Ectodermal cell (in vitro differentiated cells): ENCODE results near the gene EMC8. TPM values are rescaled to one million over a fixed set of nuclear protein-coding genes. Genes with fewer than 3 reads are reported as not detected.

ENCODE experiments used
- H3K27ac ChIP-seq: 2 replicates; pipeline ENCODE4 v1.7.0; 2013; ENCODE audit warnings: mild to moderate bottlenecking, low read depth, low read length; ENCODE audit not compliant: insufficient read depth, poor library complexity, severe bottlenecking
- H3K27me3 ChIP-seq: 2 replicates; pipeline ENCODE4 v1.7.0; 2013; ENCODE audit warnings: mild to moderate bottlenecking, low read length; ENCODE audit not compliant: insufficient read depth, control insufficient read depth, poor library complexity, severe bottlenecking
- H3K36me3 ChIP-seq: one replicate; pipeline ENCODE4 v1.7.0; 2013; ENCODE audit warnings: low read length; ENCODE audit not compliant: control insufficient read depth, insufficient read depth
- H3K4me1 ChIP-seq: one replicate; pipeline ENCODE4 v1.7.0; 2013; ENCODE audit warnings: low read length; ENCODE audit not compliant: control insufficient read depth, insufficient read depth
- H3K4me3 ChIP-seq: 2 replicates; pipeline ENCODE4 v1.7.0; 2013; ENCODE audit warnings: low read depth, low read length, control low read depth; ENCODE audit not compliant: insufficient read depth
- H3K9me3 ChIP-seq: 2 replicates; pipeline ENCODE4 v1.7.0; 2013; ENCODE audit warnings: mild to moderate bottlenecking, low read length, moderate library complexity; ENCODE audit not compliant: control insufficient read depth
- WGBS, 2 experiments: methylation state at CpG; one replicate each; pipeline ENCODE4 v1.1.7; 2013; ENCODE audit warnings: missing lambda C conversion rate in 2 of 2; 5-methylcytosine and 5-hydroxymethylcytosine counted together
- polyA plus RNA-seq, 4 experiments: library from polyadenylated mRNA; stranded (reverse); fragments of 50-300 nt; gene quantifications; one replicate each; pipeline ENCODE4 v1.2.3, GENCODE V29; 2013

Gene EMC8
- 36.0 TPM for polyA plus RNA-seq (2013, experiment 1 of 4)
- 37.4 TPM for polyA plus RNA-seq (2013, experiment 2 of 4)
- 32.2 TPM for polyA plus RNA-seq (2013, experiment 3 of 4)
- polyA plus RNA-seq (2013, experiment 4 of 4) = 37.0 TPM

DNA sequence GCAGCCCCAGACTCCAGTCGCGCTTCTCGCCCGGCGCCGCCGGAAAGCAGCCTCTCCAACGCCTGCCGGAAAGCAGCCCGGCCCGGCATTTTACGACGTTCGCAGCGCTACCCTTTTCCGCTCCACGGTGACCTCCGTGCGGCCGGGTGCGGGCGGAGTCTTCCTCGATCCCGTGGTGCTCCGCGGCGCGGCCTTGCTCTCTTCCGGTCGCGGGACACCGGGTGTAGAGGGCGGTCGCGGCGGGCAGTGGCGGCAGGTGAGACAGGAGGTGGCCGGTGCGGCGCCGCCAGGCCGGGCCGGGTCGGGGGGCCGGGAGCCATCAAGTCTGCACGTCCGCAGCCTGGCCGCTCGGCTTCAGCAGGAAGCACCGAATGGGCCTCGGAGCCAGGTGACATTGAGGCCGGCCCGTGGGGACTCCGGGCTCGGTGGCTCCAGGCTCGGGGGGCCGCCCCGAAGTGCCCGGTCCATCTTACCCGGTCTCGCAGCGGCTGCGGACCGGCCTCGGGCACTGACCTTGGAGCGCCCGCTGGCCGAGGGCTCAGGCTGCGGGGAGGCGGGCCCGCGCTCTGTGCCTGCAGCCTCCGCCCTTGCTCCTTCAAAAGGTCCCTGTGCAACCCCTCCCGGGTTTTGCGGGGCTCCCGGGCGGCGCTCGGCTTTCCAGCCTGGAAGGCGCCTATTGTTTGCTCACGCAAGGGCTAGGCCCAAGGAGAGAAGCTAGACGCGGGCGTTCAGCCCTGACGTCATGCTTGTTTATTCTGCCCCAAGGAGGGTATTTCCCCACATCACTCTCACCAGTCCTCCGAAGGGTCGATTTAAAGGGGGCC is at the start of gene EMC8, which contains the start of gene COX4I1:
EMC8 (minus strand) TSS at position 48 of the 824 bp plus-strand sequence. CDS start 249 bp downstream, outside the sequence.
COX4I1 (plus strand) TSS at position 199 of the 824 bp plus-strand sequence. CDS start 1,511 bp downstream, outside the sequence.
- Histone ChIP-seq H3K4me1 (peaks cover 10% of the 10 kb centered on the region), H3K27ac (peak within 1 kb of the TSS; percentile 30), H3K9me3 (no peaks in the 10 kb centered on the region), H3K36me3 (peaks cover 35% of the 10 kb centered on the region), H3K27me3 (no peaks in the 10 kb centered on the region), H3K4me3 (peak within 1 kb of the TSS; percentile 100)
- 0% methylated on average over 86 to 87 of the region's 87 CpGs for WGBS, 2 experiments

DNA sequence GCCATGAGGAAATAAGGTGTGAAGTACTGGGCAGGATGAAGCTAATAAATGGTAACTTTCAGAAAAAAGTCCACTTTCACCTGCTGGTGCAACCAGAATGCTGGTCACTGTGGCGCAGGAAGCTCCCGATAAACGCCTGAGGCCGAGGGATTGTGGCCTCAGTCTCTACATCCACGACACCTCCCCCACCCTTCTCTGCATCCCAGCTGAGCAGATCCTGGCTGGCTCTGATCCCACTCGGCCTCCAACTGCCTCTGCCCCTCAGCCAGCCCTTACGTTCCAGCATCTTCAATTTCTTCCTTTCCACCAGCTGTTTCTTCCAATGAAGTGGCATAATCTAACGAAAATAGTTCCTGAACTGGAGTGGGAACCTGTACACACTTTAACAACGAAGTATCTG is 49.6 kb upstream of the EMC8 start:
- Histone ChIP-seq H3K36me3 (no peaks in the 10 kb centered on the region), H3K9me3 (no peaks in the 10 kb centered on the region), H3K4me3 (no peak overlapping the region), H3K27ac (no peak overlapping the region), H3K27me3 (no peaks in the 10 kb centered on the region), H3K4me1 (no peaks in the 10 kb centered on the region)
- WGBS, 2 experiments = 55 to 57% methylated on average over 9 of the region's 9 CpGs

DNA sequence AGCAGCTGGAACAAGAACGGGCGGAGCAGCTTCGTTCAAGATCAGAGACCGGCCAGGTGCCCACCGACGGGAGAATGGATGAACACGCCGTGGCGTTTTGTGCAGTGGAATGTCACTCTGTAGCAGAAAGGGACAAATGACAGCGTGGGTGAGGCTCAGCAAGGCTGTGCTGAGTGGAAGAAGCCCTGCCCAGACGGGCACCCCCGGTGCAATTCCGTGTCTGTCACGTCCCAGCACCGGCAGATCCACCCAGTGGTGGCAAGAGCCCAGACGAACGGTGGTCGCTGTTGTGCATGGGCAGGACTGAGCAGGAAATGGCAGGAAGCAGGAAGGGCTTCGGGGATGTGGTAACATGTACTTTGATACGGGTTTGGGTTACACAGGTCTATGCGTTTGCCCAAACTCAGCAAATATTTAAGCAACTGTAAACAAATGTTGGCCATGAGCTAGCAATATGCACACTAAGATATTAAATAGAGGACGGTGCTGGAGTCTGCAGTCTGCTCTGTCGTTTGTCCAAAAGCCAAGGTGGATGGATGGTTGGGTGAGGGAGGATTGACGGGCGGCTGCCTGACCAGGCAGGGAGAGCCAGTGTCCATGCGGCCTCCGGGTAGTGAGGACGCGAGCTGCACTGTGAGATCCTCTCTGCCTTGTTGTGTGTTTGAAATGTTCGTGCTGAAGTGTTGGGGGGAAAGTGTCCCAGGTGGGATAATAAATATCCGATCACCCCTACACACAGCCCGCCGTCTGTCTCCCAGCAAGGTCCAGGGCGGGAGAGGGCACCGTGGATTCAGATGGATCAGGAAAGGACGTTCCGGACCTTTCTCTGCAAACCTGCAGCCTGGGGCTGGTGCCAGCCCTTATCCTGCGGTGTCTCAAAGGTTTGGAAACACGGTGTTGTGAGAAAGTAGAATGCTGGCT is 48.6 kb upstream of the EMC8 start:
- 89 to 90% methylated on average over 39 of the region's 39 CpGs for WGBS, 2 experiments
- H3K4me1 ChIP-seq = no peaks in the 10 kb centered on the region
- H3K27me3 ChIP-seq = no peaks in the 10 kb centered on the region
- no peaks in the 10 kb centered on the region for H3K36me3 ChIP-seq
- H3K27ac ChIP-seq = no peak overlapping the region
- no peaks in the 10 kb centered on the region for H3K9me3 ChIP-seq
- H3K4me3 ChIP-seq = no peak overlapping the region

DNA sequence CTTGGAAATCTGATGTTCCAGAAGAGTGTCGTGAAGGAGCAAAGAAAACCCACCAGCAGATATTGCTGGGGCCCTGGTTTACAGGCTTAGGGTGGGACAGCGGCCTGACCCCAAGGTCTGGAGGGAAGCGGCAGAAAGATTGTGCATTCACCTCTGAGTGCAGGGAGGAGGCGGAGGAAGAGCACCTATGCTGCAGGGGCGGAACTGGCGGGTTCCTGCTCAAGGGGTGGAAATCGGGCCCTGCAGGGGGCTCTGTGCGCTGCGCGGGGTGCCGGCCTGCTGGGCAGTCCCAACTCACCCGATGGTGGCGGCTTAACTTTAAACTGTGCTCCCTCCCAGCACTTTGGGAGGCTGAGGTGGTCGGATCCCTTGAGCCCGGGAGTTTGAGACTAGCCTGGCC is 47.7 kb upstream of the EMC8 start:
- H3K27ac ChIP-seq = no peak overlapping the region
- no peaks in the 10 kb centered on the region for H3K9me3 ChIP-seq
- no peaks in the 10 kb centered on the region for H3K27me3 ChIP-seq
- WGBS, 2 experiments = 80 to 81% methylated on average over 15 of the region's 15 CpGs
- H3K4me3 ChIP-seq = no peak overlapping the region
- H3K4me1 ChIP-seq = no peaks in the 10 kb centered on the region
- H3K36me3 ChIP-seq = no peaks in the 10 kb centered on the region

- WGBS, 2 experiments = 95% methylated on average over 9 of the region's 9 CpGs
- no peaks in the 10 kb centered on the region for H3K27me3 ChIP-seq
- H3K4me1 ChIP-seq = no peaks in the 10 kb centered on the region
- H3K27ac ChIP-seq = no peak overlapping the region
- no peaks in the 10 kb centered on the region for H3K36me3 ChIP-seq
- no peaks in the 10 kb centered on the region for H3K9me3 ChIP-seq
- no peak overlapping the region for H3K4me3 ChIP-seq
Observed at GRCh38 chr16:85846461-85846860, 47.1 kb upstream of the EMC8 start.

GRCh38 chr16:85845266-85845665 is 45.9 kb upstream of the EMC8 start:
- H3K27me3 ChIP-seq = no peaks in the 10 kb centered on the region
- H3K27ac ChIP-seq = no peak overlapping the region
- H3K4me3 ChIP-seq = no peak overlapping the region
- H3K9me3 ChIP-seq = no peaks in the 10 kb centered on the region
- no peaks in the 10 kb centered on the region for H3K4me1 ChIP-seq
- no peaks in the 10 kb centered on the region for H3K36me3 ChIP-seq
- 93 to 95% methylated on average over 20 of the region's 20 CpGs for WGBS, 2 experiments

DNA sequence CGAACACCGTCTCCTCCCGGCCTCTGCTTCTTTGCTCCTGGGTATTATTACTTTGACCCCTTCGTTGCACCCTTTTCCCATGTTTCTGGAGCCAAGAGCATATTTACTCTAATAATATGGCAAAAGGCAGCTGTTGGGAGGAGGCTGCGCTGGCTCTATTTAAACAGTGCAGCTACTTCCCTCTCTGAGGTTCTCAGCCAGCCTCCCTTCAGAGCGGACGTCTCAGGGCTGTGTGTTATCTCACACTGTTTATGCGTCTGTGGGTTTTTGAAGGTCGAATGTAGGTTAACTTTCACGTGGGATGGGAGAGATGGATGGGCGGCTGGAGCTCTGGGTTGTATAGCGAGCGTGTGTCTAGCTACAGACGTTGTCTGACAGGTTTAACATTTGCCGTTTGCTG is 45.4 kb upstream of the EMC8 start:
- 84 to 85% methylated on average over 15 of the region's 15 CpGs for WGBS, 2 experiments

DNA sequence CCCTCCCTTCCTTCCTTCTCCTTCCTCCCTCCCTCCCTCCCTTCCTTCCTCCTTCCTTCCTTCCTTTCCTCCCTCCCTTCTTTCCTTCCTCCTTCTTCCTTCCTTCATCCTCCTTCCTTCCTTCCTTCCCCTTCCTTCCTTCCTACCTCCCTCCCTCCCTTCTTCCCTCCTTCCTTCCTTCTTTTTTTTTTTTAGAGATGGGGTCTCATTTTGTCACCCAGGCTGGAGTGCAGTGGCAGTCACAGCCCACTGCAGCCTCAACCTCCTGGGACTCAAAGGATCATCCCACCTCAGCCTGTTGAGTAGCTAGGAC is 44.8 kb upstream of the EMC8 start:
- Histone ChIP-seq H3K4me1 (no peaks in the 10 kb centered on the region), H3K27me3 (no peaks in the 10 kb centered on the region), H3K27ac (no peak overlapping the region), H3K4me3 (no peak overlapping the region), H3K36me3 (no peaks in the 10 kb centered on the region), H3K9me3 (no peaks in the 10 kb centered on the region)

More for the DNA sequence above, 45.4 kb upstream of the EMC8 start:
- no peak overlapping the region for H3K4me3 ChIP-seq
- no peaks in the 10 kb centered on the region for H3K27me3 ChIP-seq
- no peaks in the 10 kb centered on the region for H3K9me3 ChIP-seq
- H3K4me1 ChIP-seq = no peaks in the 10 kb centered on the region
- no peak overlapping the region for H3K27ac ChIP-seq
- no peaks in the 10 kb centered on the region for H3K36me3 ChIP-seq

GRCh38 chr16:85843471-85844168 is 44.3 kb upstream of the EMC8 start:
- Histone ChIP-seq H3K36me3 (no peaks in the 10 kb centered on the region), H3K27ac (no peak overlapping the region), H3K27me3 (no peaks in the 10 kb centered on the region), H3K9me3 (no peaks in the 10 kb centered on the region), H3K4me1 (no peaks in the 10 kb centered on the region), H3K4me3 (no peak overlapping the region)
- WGBS, 2 experiments = 92 to 93% methylated on average over 11 of the region's 11 CpGs
